ENCODE results near the gene IL36RN.
A peak's percentile ranks its signal among the peaks of the same experiment; 100 is the strongest.
"Not testable (repeated sequence)": the region's sequence is repeated elsewhere in the genome, so short reads cannot be mapped to it uniquely, and the experiment has no call there.

The IL36RN gene

GRCh38 chr2:113075600-113075999 is 16.6 kb downstream of the IL36RN start:
- no peak for DNase-seq

- no peak for DNase-seq
These were observed 18.1 kb downstream of the IL36RN start for GRCh38 chr2:113076954-113077669.

- DNase-seq = no peak
These were observed 18.9 kb downstream of the IL36RN start for GRCh38 chr2:113077921-113078320.

GRCh38 chr2:113078350-113078839 is 19.4 kb downstream of the IL36RN start:
- DNase-seq = no peak

GRCh38 chr2:113079131-113079530 is 20.1 kb downstream of the IL36RN start:
- DNase-seq = no peak

GRCh38 chr2:113080134-113080533 is 21.1 kb downstream of the IL36RN start:
- peak; percentile 28 for DNase-seq

GRCh38 chr2:113081488-113082210 is 22.7 kb downstream of the IL36RN start:
- no peak for DNase-seq

- DNase-seq = no peak
These were observed 24.3 kb downstream of the IL36RN start for GRCh38 chr2:113083296-113083695.

- peak; percentile 14 for DNase-seq
These were observed 25.4 kb downstream of the IL36RN start for GRCh38 chr2:113084249-113085000.

GRCh38 chr2:113085542-113085941 is 26.5 kb downstream of the IL36RN start:
- no peak for DNase-seq

GRCh38 chr2:113088213-113088992 is 29.4 kb downstream of the IL36RN start:
- no peak for DNase-seq

- DNase-seq = no peak
These were observed 30.9 kb downstream of the IL36RN start for GRCh38 chr2:113089916-113090315.

GRCh38 chr2:113091231-113091896 is 32.4 kb downstream of the IL36RN start:
- no peak for DNase-seq

GRCh38 chr2:113092864-113093612 is 34.0 kb downstream of the IL36RN start:
- no peak for DNase-seq

GRCh38 chr2:113093613-113093977 is 34.6 kb downstream of the IL36RN start:
- no peak for DNase-seq

- DNase-seq = not testable (repeated sequence)
These were observed 37.3 kb downstream of the IL36RN start for GRCh38 chr2:113096306-113096705.

- DNase-seq = not testable (repeated sequence)
These were observed 38.0 kb downstream of the IL36RN start for GRCh38 chr2:113096842-113097618.

GRCh38 chr2:113098041-113098440 is 39.0 kb downstream of the IL36RN start:
- DNase-seq = no peak

- DNase-seq = no peak
These were observed 39.5 kb downstream of the IL36RN start for GRCh38 chr2:113098532-113098931.

- DNase-seq = no peak
These were observed 43.1 kb downstream of the IL36RN start for GRCh38 chr2:113102133-113102532.

GRCh38 chr2:113103277-113103676 is 44.3 kb downstream of the IL36RN start:
- DNase-seq = no peak
